ENCODE results near the gene TBC1D7.
"Not testable (repeated sequence)": the region's sequence is repeated elsewhere in the genome, so short reads cannot be mapped to it uniquely, and the experiment has no call there.

TBC1D7 gene

GRCh38 chr6:13331516-13332348, 3.4 kb upstream of the TBC1D7 start:
- no peaks in the 10 kb centered on the region for H3K27me3 ChIP-seq (ENCODE audit: control insufficient read depth, insufficient read depth, low read length)
- H3K9ac ChIP-seq (ENCODE audit: low read length) = no peak overlapping the region
- H3K27ac ChIP-seq (ENCODE audit: low read depth, low read length) = no peak overlapping the region
- no peaks in the 10 kb centered on the region for H3K36me3 ChIP-seq (ENCODE audit: control insufficient read depth, insufficient read depth, low read length)
- peaks cover 5% of the 10 kb centered on the region for H3K4me1 ChIP-seq (ENCODE audit: control insufficient read depth, insufficient read depth, low read length)
- H3K4me3 ChIP-seq (ENCODE audit: low read length) = no peak overlapping the region

- H3K4me1 ChIP-seq (ENCODE audit: control insufficient read depth, insufficient read depth, low read length) = peaks cover 5% of the 10 kb centered on the region
- H3K27me3 ChIP-seq (ENCODE audit: control insufficient read depth, insufficient read depth, low read length) = no peaks in the 10 kb centered on the region
- H3K27ac ChIP-seq (ENCODE audit: low read depth, low read length) = peak overlapping the region; percentile 86
- no peaks in the 10 kb centered on the region for H3K36me3 ChIP-seq (ENCODE audit: control insufficient read depth, insufficient read depth, low read length)
- peak overlapping the region; percentile 66 for H3K9ac ChIP-seq (ENCODE audit: low read length)
- H3K4me3 ChIP-seq (ENCODE audit: low read length) = peak overlapping the region; percentile 80
These were observed 492 bp upstream of the TBC1D7 start for GRCh38 chr6:13328875-13329183.

- peaks cover 5% of the 10 kb centered on the region for H3K4me1 ChIP-seq (ENCODE audit: control insufficient read depth, insufficient read depth, low read length)
- peak overlapping the region; percentile 86 for H3K27ac ChIP-seq (ENCODE audit: low read depth, low read length)
- no peaks in the 10 kb centered on the region for H3K27me3 ChIP-seq (ENCODE audit: control insufficient read depth, insufficient read depth, low read length)
- peak overlapping the region; percentile 97 for H3K4me3 ChIP-seq (ENCODE audit: low read length)
- no peaks in the 10 kb centered on the region for H3K36me3 ChIP-seq (ENCODE audit: control insufficient read depth, insufficient read depth, low read length)
- peak overlapping the region; percentile 96 for H3K9ac ChIP-seq (ENCODE audit: low read length)
These were observed 654 bp downstream of the TBC1D7 start for GRCh38 chr6:13327691-13328075.

- not testable (repeated sequence) for H3K27ac ChIP-seq (ENCODE audit: low read depth, low read length); H3K4me3 ChIP-seq (ENCODE audit: low read length); H3K4me1 ChIP-seq (ENCODE audit: control insufficient read depth, insufficient read depth, low read length); H3K9ac ChIP-seq (ENCODE audit: low read length); H3K27me3 ChIP-seq (ENCODE audit: control insufficient read depth, insufficient read depth, low read length); H3K36me3 ChIP-seq (ENCODE audit: control insufficient read depth, insufficient read depth, low read length)
These were observed 2.2 kb downstream of the TBC1D7 start for GRCh38 chr6:13326031-13326586.

- Histone ChIP-seq H3K4me3 (ENCODE audit: low read length) (no peak overlapping the region), H3K4me1 (ENCODE audit: control insufficient read depth, insufficient read depth, low read length) (no peaks in the 10 kb centered on the region), H3K9ac (ENCODE audit: low read length) (no peak overlapping the region), H3K27me3 (ENCODE audit: control insufficient read depth, insufficient read depth, low read length) (no peaks in the 10 kb centered on the region), H3K36me3 (ENCODE audit: control insufficient read depth, insufficient read depth, low read length) (peaks cover 15% of the 10 kb centered on the region), H3K27ac (ENCODE audit: low read depth, low read length) (no peak overlapping the region)
These were observed 8.3 kb downstream of the TBC1D7 start for GRCh38 chr6:13319891-13320564.

GRCh38 chr6:13318821-13319220, 9.5 kb downstream of the TBC1D7 start:
- Histone ChIP-seq H3K4me1 (ENCODE audit: control insufficient read depth, insufficient read depth, low read length) (no peaks in the 10 kb centered on the region), H3K27ac (ENCODE audit: low read depth, low read length) (no peak overlapping the region), H3K36me3 (ENCODE audit: control insufficient read depth, insufficient read depth, low read length) (peaks cover 15% of the 10 kb centered on the region), H3K27me3 (ENCODE audit: control insufficient read depth, insufficient read depth, low read length) (no peaks in the 10 kb centered on the region), H3K4me3 (ENCODE audit: low read length) (no peak overlapping the region), H3K9ac (ENCODE audit: low read length) (no peak overlapping the region)

GRCh38 chr6:13315896-13316295, 12.4 kb downstream of the TBC1D7 start:
- no peak overlapping the region for H3K9ac ChIP-seq (ENCODE audit: low read length)
- H3K36me3 ChIP-seq (ENCODE audit: control insufficient read depth, insufficient read depth, low read length) = peaks cover 9% of the 10 kb centered on the region
- no peak overlapping the region for H3K27ac ChIP-seq (ENCODE audit: low read depth, low read length)
- no peak overlapping the region for H3K4me3 ChIP-seq (ENCODE audit: low read length)
- no peaks in the 10 kb centered on the region for H3K27me3 ChIP-seq (ENCODE audit: control insufficient read depth, insufficient read depth, low read length)
- H3K4me1 ChIP-seq (ENCODE audit: control insufficient read depth, insufficient read depth, low read length) = no peaks in the 10 kb centered on the region

- H3K4me3 ChIP-seq (ENCODE audit: low read length) = no peak overlapping the region
- H3K4me1 ChIP-seq (ENCODE audit: control insufficient read depth, insufficient read depth, low read length) = no peaks in the 10 kb centered on the region
- H3K27me3 ChIP-seq (ENCODE audit: control insufficient read depth, insufficient read depth, low read length) = no peaks in the 10 kb centered on the region
- peaks cover 6% of the 10 kb centered on the region for H3K36me3 ChIP-seq (ENCODE audit: control insufficient read depth, insufficient read depth, low read length)
- H3K27ac ChIP-seq (ENCODE audit: low read depth, low read length) = no peak overlapping the region
- H3K9ac ChIP-seq (ENCODE audit: low read length) = no peak overlapping the region
These were observed 13.5 kb downstream of the TBC1D7 start for GRCh38 chr6:13314806-13315205.

GRCh38 chr6:13311155-13311554, 17.2 kb downstream of the TBC1D7 start:
- Histone ChIP-seq H3K9ac (ENCODE audit: low read length) (no peak overlapping the region), H3K4me1 (ENCODE audit: control insufficient read depth, insufficient read depth, low read length) (no peaks in the 10 kb centered on the region), H3K4me3 (ENCODE audit: low read length) (no peak overlapping the region), H3K27ac (ENCODE audit: low read depth, low read length) (no peak overlapping the region), H3K27me3 (ENCODE audit: control insufficient read depth, insufficient read depth, low read length) (no peaks in the 10 kb centered on the region), H3K36me3 (ENCODE audit: control insufficient read depth, insufficient read depth, low read length) (peaks cover 12% of the 10 kb centered on the region)

- no peak overlapping the region for H3K27ac ChIP-seq (ENCODE audit: low read depth, low read length)
These were observed 20.0 kb downstream of the TBC1D7 start for GRCh38 chr6:13308332-13308731.

GRCh38 chr6:13307508-13307995, 20.8 kb downstream of the TBC1D7 start:
- Histone ChIP-seq H3K4me1 (ENCODE audit: control insufficient read depth, insufficient read depth, low read length) (peaks cover 8% of the 10 kb centered on the region), H3K36me3 (ENCODE audit: control insufficient read depth, insufficient read depth, low read length) (peaks cover 9% of the 10 kb centered on the region), H3K9ac (ENCODE audit: low read length) (no peak overlapping the region), H3K27ac (ENCODE audit: low read depth, low read length) (no peak overlapping the region), H3K27me3 (ENCODE audit: control insufficient read depth, insufficient read depth, low read length) (no peaks in the 10 kb centered on the region), H3K4me3 (ENCODE audit: low read length) (no peak overlapping the region)

More at GRCh38 chr6:13308332-13308731, 20.0 kb downstream of the TBC1D7 start:
- H3K4me1 ChIP-seq (ENCODE audit: control insufficient read depth, insufficient read depth, low read length) = peaks cover 4% of the 10 kb centered on the region
- H3K9ac ChIP-seq (ENCODE audit: low read length) = no peak overlapping the region
- H3K4me3 ChIP-seq (ENCODE audit: low read length) = no peak overlapping the region
- H3K36me3 ChIP-seq (ENCODE audit: control insufficient read depth, insufficient read depth, low read length) = peaks cover 9% of the 10 kb centered on the region
- H3K27me3 ChIP-seq (ENCODE audit: control insufficient read depth, insufficient read depth, low read length) = no peaks in the 10 kb centered on the region

- H3K9ac ChIP-seq (ENCODE audit: low read length) = no peak overlapping the region
- no peak overlapping the region for H3K4me3 ChIP-seq (ENCODE audit: low read length)
- H3K27ac ChIP-seq (ENCODE audit: low read depth, low read length) = no peak overlapping the region
- peaks cover 9% of the 10 kb centered on the region for H3K36me3 ChIP-seq (ENCODE audit: control insufficient read depth, insufficient read depth, low read length)
- peaks cover 11% of the 10 kb centered on the region for H3K4me1 ChIP-seq (ENCODE audit: control insufficient read depth, insufficient read depth, low read length)
- H3K27me3 ChIP-seq (ENCODE audit: control insufficient read depth, insufficient read depth, low read length) = no peaks in the 10 kb centered on the region
These were observed 22.5 kb downstream of the TBC1D7 start for GRCh38 chr6:13305791-13306190.
